GM15510 (cell line): ENCODE results near the gene RAC3.

Source experiments
- POLR2A ChIP-seq: IDR thresholded peaks from 3 replicates; pipeline ENCODE4 v1.6.1; 2011; ENCODE audit warnings: borderline replicate concordance; ENCODE audit not compliant: insufficient read length; ENCODE audit errors: extremely low read depth

RAC3 gene

DNA sequence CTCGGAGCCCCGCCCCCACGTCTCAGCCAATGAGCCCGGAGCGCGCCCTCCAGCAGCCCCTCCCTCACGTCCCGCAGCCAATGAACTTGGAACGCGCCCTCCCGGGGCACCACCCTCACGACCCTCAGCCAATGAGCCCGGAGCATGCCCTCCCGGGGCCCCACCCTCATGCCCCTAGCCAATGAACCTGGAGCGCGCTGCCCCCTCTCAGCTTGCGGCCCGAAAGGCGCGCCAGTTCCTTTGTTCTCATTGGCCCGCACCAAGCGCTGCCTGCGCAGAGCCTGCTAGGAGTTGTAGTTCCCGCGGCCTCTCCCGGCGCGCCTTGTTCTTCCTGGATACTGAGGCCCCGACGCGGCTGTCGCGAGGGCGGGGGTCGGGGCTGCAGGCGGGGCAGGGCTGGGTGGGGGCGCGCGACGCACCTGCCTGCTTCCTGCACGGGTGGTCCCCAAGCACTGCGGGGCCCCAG, 8.5 kb upstream of the RAC3 start, which contains the start of gene LRRC45:
Gene LRRC45, plus strand, starts transcription at position 325 of the 466 bp plus-strand sequence. CDS start 339 bp downstream, outside the sequence.
- no peak for TF ChIP-seq POLR2A

DNA sequence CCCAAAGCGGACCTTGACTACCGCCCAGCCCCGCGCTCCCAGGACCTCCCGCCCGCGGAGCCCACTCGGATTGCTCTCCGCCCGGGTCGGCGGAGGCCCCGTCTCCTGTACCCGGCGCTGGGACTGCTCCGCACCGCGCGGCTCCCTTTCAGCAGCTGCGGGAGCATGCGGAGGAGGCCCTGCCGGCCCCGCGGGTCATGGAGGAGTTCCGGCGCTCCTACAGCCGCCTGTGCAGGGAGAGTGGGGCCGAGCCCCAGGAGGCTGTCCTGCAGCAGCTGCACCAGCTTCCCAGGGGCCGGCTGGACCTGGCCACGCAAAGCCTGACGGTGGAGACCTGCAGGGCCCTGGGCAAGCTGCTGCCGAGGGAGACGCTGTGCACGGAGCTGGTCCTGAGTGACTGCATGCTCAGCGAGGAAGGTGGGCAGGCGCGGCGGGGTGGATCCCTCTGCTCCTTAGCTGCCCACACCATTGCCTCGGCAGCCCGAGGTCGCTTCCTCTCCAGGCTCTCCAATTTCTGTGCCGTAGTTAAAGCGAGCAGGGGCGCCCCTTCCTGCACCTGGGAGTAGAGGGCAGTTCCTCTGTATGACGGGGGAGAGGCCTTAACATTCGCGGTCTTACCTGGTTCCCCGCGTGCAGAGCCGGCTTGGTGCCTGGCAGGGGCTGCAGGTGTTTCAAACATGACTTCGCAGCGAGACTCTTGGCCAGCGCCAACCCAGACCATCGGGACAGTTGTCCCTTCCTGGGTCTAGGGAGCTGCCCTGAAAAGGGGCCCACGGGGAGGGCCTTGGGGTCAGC, 7.8 kb upstream of the RAC3 start:
- no peak for TF ChIP-seq POLR2A

DNA sequence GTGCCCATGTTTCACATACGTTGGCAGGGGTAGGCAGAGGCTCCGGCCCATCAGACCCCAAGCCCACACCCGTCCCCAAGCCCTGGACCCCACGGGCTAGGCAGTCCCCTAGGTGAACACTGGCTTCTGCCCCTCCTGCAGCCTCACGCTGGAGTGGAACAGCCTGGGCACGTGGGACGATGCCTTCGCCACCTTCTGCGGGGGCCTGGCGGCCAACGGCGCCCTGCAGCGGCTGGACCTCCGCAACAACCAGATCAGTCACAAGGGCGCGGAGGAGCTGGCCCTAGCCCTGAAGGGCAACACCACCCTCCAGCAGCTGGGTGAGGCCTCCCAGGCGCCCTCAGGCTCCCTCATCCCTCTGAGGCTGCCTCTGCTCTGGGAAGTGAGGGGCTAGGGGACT, 6.6 kb upstream of the RAC3 start:
- TF ChIP-seq POLR2A = no peak

- no peak for TF ChIP-seq POLR2A
Measured at GRCh38 chr17:82025401-82026107, 5.9 kb upstream of the RAC3 start.

DNA sequence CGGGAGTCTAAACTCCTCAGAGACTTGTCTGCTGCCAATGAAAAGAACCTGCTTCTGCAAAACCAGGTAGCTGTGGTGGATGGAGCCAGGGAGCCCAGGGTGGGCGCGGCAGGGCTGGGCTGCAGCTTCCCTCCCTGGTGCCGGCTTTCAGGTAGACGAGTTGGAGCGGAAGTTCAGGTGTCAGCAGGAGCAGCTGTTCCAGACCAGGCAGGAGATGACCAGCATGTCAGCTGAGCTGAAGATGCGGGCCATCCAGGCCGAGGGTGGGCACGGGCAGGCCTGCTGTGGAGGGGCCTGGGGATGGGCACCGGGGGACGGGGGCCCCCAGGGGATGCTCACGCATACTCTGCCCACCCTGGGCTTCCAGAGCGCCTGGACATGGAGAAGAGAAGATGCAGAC, 3.2 kb upstream of the RAC3 start:
- no peak for TF ChIP-seq POLR2A

DNA sequence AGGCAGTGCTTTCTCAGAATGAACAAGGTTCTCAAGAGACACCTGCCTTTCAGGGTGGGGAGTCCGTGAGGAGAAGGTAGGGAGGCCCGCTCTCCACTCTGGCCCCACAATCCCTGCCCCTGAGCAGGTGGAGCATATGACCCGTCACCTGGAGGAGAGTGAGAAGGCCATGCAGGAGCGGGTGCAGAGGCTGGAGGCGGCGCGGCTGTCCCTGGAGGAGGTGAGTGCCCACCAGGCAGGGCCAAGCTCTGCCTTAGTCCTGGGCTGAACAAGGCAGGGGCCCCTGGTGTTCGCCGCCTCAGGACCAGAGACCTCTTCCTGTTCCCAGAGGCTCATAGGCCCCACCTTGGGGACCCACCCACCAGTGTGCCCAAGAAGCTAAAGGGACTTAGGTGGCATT, 2.5 kb upstream of the RAC3 start:
- no peak for TF ChIP-seq POLR2A

- no peak for TF ChIP-seq POLR2A
Measured at GRCh38 chr17:82029391-82029790, 2.1 kb upstream of the RAC3 start.

DNA sequence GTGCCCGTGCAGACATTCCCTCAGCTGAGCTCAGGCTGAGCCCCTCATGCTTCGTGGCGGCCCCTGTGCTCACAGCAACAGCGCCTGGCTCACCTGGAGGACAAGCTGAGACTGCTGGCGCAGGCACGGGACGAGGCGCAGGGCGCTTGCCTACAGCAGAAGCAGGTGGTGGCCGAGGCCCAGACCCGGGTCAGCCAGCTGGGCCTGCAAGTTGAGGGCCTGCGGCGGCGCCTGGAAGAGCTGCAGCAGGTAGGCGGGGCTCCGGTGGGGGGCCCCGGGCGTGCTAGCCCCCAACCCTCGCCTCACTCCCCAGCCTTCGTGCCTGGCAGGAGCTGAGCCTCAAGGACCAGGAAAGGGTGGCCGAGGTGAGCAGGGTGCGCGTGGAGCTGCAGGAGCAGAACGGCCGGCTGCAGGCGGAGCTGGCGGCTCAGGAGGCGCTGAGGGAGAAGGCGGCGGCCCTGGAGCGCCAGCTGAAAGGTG, 1.4 kb upstream of the RAC3 start:
- TF ChIP-seq POLR2A = no peak

DNA sequence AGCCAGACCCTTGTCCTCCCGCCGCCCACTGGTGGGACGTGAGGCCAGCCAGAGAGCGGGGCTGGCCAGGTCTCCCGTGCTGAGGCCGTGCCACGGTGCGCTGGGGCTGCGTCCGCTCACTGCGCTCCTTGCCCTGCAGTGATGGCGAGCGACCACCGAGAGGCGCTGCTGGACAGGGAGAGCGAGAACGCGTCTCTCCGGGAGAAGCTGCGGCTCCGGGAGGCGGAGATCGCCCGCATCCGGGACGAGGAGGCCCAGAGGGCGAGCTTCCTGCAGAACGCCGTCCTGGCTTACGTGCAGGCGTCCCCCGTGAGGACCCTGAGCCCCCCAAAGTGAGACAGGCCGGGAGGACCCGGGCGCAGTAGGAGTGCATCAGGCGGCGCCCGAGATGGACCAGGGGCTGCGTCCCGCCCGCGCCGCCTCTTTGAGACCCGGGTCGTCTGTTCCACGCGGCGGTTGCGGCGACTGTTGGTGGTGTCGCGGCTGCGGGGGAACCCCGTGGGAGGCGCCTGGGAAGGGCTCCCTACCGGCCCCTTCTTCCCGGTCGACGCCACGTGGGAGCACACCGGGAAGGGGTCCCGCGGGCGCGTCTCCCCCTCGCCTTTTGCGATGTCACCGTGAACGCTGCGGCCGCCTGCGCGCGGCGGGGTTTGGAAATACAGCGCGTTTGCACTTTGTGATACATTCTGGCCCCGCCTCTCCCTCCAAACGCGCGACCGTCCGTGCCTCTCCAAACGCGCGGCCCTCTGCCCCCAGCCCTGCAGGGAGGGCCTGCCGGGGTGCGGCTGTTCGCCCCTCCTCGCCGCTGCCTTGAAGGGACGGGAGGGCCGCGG, 792 bp upstream of the RAC3 start:
- peak; percentile 17 for TF ChIP-seq POLR2A

DNA sequence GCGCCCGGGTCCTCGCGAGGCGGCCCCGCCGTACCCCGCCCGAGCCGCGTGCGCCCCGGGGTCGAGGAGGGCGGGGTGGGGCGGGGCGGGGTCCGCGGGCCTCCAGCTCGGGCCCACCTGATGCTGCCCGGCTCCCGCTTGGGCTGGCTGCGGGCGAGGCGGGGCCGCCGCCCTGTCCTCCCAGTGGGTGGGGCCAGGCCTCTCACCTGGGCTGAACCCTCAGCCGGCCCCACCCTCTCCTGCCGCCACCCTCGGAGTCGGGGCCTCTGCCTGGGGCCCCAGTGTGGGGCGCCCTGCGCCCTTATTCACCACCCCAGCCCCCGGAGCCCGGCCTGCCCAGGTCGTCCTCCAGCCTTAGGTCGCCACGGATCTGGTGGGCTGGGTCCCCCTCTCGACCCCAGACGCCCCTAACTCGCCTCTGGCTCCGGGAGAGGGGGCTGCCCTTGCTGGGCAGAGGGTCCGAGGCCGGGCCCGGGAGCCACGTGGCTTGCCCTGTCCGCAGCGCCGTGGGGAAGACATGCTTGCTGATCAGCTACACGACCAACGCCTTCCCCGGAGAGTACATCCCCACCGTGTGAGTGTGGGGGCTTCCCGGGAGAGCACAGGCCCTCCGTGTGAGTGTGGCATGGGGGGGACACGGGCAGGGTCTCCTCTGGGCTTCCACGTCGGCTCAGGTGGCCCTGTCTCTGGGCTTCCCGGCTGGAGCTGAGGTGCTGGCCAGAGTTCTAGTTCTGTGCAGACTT, 578 bp downstream of the RAC3 start:
- no peak for TF ChIP-seq POLR2A

- TF ChIP-seq POLR2A = no peak
Measured at GRCh38 chr17:82033359-82034085, 2.0 kb downstream of the RAC3 start.

DNA sequence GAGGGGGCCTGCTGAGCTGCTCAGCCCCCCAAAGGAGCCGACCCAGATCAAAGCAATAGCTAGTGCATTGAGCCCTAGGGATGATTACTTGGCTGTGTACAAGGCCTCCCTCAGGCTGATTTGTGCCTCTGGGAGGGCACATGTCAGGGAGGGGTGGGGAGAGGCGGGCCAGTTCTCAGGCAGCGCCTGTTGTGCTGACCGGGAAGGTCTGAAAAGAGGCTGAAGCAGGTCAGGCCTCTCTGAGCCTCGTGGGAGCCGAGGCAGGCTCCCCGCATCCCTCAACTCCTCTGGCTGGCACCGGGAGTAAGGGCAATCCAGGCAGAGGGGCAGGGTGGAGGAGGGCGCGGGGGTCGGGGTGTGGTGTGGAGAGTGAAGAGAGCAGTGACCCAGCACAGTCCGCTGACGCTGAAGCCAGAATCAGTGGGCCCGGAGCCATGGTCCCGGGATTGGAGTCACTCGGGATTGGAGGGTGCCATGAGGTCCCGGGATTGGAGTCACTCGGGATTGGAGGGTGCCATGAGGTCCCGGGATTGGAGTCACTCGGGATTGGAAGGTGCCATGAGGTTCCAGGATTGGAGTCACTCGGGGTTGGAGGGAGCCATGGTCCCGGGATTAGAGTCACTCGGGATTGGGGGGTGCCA, 3.0 kb downstream of the RAC3 start:
- TF ChIP-seq POLR2A = no peak

DNA sequence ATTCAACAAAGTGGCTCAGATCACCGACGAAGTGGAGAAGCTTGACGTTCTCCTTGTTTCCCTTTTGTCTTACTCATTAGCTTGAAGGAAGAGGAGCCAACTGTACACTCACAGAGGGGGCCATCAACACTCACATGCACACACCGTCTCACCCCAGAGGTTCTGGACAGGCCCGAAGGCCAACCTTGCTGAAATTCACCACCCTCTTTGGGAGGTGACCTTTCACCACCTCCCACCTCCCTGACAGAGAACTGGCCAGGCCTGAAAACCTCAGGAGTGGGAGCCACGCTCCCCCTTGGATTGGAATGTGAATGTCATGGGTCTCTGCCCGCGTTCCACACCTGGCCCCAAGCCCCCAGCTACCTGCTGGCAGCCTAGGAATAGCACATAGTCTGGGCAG, 4.0 kb downstream of the RAC3 start:
- no peak for TF ChIP-seq POLR2A

DNA sequence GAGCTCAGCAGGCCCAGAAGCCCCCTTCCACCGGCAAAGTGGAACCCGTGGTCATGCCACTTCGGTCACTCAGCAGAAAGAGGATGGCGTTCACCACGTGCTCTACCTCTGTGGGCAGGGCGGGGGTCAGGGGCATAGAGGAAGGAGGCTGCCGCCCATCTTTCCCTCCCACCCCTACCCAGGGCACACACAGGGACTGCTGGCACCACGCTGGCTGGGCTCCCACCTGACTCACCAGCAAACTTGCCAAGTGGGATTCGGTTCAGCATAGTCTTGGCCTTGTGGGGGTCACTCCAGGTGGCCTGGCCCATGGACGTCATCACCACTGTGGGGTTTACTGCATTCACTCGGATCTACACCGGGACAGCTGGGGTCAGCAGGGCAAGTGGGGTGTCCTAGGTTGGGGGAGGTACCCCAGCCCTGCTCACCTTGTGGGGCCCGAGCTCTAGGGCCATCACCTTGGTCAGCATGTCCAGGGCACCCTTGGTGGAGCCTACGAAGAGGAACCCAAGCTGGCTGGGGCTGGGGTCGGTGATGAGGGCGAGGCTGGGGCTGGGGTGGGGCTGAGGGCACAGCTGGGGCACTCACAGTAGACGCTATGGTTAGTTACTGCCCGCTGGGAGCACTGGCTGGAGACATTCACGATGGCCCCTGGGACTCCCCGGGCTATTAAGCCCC, 4.6 kb downstream of the RAC3 start:
- TF ChIP-seq POLR2A = no peak
